AG04450 (cell line): ENCODE measurements around the gene JMJD6. TPM values are rescaled to one million over a fixed set of nuclear protein-coding genes. Genes with fewer than 3 reads are reported as not detected.

Experiments
- CTCF ChIA-PET: fragments of 300-600, 350-600 bp; formaldehyde crosslinking; extraction: SDS; loops from one replicate; lab custom pipeline; 2022; ENCODE audit warnings: antibody characterized with exemption, inconsistent platforms; lab: Charles Lee
- POLR2A ChIA-PET: fragments of 350-600 bp; formaldehyde crosslinking; extraction: SDS; loops from one replicate; lab custom pipeline; 2021; ENCODE audit warnings: antibody characterized with exemption, inconsistent platforms; lab: Yijun Ruan, JAX
- DNase-seq: peaks from one replicate; pipeline ENCODE4 v3.0.0-alpha.2; 2011; ENCODE audit warnings: low read depth, low spot score
- H3K27ac ChIP-seq: one replicate; pipeline ENCODE4 v1.5.1; 2012; ENCODE audit warnings: low read depth, low read length, control low read depth
- H3K27me3 ChIP-seq: one replicate; pipeline ENCODE4 v1.6.0; 2012; ENCODE audit warnings: low read length; ENCODE audit not compliant: control insufficient read depth, insufficient read depth
- H3K4me3 ChIP-seq: 2 replicates; pipeline ENCODE4 v1.5.1; 2011; ENCODE audit warnings: mild to moderate bottlenecking, low read depth, low read length, control low read depth
- H3K9me3 ChIP-seq: 2 replicates; pipeline ENCODE4 v1.5.1; 2012; ENCODE audit warnings: low read length; ENCODE audit not compliant: control insufficient read depth, insufficient read depth
- polyA plus RNA-seq: library from polyadenylated mRNA; depleted of rRNA; stranded (reverse); fragments of >200 nt; gene quantifications from 2 replicates; pipeline ENCODE4 v1.2.3, GENCODE V29; 2011
- TF ChIP-seq, protein P1 (sequence below): IDR thresholded peaks from 2 replicates; pipeline ENCODE4 v1.5.1; 2011; ENCODE audit warnings: low read depth, low read length, control low read depth, inconsistent platforms

JMJD6 gene
- polyA plus RNA-seq, 1 experiment: 12.4 TPM

DNA sequence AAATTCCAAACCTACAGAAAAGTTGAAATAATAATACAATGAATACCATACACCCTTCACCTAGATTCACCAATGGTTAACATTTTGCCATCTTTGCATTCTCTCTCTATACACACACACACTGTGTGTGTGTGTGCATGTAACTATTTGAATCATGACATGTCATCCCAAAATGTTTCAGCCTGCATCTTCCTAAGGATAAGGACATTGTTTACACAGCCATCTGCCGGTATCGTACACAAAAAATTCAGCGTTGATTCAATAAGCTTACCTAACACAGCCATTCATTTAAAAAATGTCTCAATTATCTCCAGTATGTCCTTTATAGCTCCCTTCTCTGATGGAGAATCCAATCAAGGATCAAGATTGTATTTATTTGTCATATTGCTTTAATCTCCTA is 19.6 kb downstream of the JMJD6 start:
- POLR2A ChIA-PET: interaction anchor here (0.8 kb wide), 1 partner anchor 11 kb away, joined by 4 read pairs; no protein-coding TSS in a partner anchor
- TF ChIP-seq, protein P1, sequence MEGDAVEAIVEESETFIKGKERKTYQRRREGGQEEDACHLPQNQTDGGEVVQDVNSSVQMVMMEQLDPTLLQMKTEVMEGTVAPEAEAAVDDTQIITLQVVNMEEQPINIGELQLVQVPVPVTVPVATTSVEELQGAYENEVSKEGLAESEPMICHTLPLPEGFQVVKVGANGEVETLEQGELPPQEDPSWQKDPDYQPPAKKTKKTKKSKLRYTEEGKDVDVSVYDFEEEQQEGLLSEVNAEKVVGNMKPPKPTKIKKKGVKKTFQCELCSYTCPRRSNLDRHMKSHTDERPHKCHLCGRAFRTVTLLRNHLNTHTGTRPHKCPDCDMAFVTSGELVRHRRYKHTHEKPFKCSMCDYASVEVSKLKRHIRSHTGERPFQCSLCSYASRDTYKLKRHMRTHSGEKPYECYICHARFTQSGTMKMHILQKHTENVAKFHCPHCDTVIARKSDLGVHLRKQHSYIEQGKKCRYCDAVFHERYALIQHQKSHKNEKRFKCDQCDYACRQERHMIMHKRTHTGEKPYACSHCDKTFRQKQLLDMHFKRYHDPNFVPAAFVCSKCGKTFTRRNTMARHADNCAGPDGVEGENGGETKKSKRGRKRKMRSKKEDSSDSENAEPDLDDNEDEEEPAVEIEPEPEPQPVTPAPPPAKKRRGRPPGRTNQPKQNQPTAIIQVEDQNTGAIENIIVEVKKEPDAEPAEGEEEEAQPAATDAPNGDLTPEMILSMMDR: no peak
- no peaks in the 10 kb centered on the region for H3K27me3 ChIP-seq
- H3K4me3 ChIP-seq: no peak overlapping the region
- no peak for DNase-seq
- no peaks in the 10 kb centered on the region for H3K9me3 ChIP-seq
- no peak overlapping the region for H3K27ac ChIP-seq
- CTCF ChIA-PET: no interaction called here

DNA sequence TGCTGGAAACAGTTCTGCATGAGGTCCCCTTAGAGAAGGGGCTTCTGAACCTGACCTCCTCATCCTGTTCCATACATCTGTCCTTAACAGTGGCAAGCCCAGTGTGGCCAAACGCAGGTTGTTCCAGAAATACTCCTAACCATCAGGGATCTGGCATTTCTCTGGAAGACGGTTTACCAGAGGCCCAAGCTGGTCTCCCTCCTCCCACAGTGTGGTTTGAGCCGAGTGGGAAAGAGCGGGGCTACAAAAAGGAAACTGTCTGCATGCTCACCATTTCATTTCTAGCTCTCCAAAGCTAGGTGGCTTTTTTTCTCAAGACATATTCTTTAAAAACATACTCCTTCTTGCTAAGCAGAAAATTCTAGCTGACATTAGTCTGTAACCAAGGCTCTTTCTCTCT is 21.6 kb downstream of the JMJD6 start:
- TF ChIP-seq, protein P1: no peak
- Histone ChIP-seq H3K27ac (no peak overlapping the region), H3K9me3 (no peaks in the 10 kb centered on the region), H3K4me3 (no peak overlapping the region), H3K27me3 (no peaks in the 10 kb centered on the region)
- POLR2A ChIA-PET: interaction anchor here (0.6 kb wide), 1 partner anchor 16 kb away, joined by 6 read pairs; no protein-coding TSS in a partner anchor
- CTCF ChIA-PET: interaction anchor here (1.1 to 3.1 kb wide), 3 partner anchors 10 to 23 kb away, joined by 3 to 18 read pairs (median 4); no protein-coding TSS in a partner anchor
- no peak for DNase-seq

DNA sequence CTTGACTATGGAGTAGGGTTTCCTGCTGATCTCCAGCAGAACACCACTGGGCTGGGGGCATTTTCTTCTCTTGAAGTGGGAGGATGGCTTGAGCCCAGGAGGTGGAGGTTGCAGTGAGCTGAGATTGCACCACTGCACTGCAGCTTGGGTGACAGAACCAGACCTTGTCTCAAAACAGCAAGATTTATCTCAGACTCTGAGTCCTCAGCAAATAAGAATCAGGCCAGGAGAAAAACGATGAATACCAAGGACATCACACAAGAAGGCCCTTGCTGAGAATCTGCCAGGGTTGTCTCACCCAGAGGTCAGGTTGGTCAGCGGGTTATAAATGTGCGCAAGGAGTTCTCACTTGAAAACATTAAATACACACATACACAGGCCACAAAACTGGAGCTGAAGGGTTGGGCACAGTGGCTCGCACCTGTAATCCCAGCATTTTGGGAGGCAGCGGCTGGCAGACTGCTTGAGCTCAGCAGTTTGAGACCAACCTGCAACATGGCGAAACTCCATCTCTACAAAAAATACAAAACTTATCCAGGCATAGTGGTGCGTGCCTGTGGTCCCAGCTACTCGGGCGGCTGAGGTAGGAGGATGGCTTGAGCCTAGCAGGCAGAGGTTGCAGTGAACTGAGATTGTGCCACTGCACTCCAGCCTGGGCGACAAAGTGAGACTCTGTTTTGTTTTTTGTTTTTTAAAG is 23.3 kb downstream of the JMJD6 start:
- H3K27me3 ChIP-seq: no peaks in the 10 kb centered on the region
- H3K27ac ChIP-seq: no peak overlapping the region
- CTCF ChIA-PET: interaction anchor here (0.9 to 3.1 kb wide), 2 partner anchors 12 to 180 kb away, joined by 5 to 18 read pairs; no protein-coding TSS in a partner anchor
- POLR2A ChIA-PET: no interaction called here
- H3K4me3 ChIP-seq: no peak overlapping the region
- TF ChIP-seq, protein P1: no peak
- H3K9me3 ChIP-seq: no peaks in the 10 kb centered on the region
- DNase-seq: no peak

DNA sequence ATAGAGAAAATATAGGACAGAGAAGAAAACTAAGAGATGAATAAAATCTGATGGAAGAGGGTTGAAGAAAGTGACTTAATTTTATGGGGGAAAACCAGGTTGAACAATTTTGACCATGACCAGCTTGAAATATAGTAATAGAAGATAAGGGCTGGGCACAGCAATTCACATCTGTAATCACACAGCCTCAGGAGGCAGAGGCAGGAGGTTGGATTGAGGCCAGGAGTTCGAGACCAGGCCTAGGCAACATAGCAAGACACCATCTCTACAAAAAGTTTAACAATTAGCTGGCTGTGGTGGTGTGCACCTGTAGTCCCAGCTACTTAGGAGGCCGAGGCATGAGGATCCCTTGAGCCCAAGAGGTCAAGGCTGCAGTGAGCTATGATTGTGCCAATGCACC is 24.3 kb downstream of the JMJD6 start:
- DNase-seq: no peak
- H3K4me3 ChIP-seq: no peak overlapping the region
- TF ChIP-seq, protein P1: no peak
- peak overlapping the region; percentile 61 for H3K27ac ChIP-seq
- ChIA-PET POLR2A (interaction anchor here (0.9 kb wide), 1 partner anchor 8 kb away, joined by 4 read pairs; no protein-coding TSS in a partner anchor), CTCF (interaction anchor here (1.0 to 1.8 kb wide), 2 partner anchors 20 to 78 kb away, joined by 4 to 5 read pairs; no protein-coding TSS in a partner anchor)
- H3K9me3 ChIP-seq: no peaks in the 10 kb centered on the region
- H3K27me3 ChIP-seq: no peaks in the 10 kb centered on the region

DNA sequence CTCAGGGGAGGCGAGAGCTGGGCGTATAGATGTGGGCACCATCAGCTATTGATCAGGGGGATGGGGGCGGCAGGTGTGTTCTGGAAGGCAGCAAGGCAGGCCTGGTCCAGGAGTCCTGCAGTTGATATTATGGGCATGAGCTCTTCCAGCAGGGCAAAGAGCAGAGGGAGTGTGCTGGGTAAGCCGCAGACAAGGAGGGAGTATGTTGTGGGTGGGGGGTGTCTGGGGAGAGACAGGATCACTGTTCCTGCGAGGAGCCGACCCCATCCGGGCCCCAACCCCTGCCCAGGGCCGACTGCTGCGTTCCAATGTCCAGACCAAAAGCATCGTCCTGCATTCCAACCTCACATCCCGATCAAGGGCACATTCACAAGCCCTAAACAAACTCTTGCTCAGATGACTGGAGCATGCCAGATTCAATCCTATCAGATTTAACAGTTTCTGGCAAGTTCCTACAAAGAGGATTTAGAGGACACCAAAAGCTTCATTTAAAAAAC is 24.9 kb downstream of the JMJD6 start:
- ChIA-PET POLR2A (interaction anchor here (0.5 to 1.7 kb wide), 3 partner anchors 8 to 558 kb away, joined by 3 to 4 read pairs (median 4); no protein-coding TSS in a partner anchor), CTCF (interaction anchor here (1.0 to 1.8 kb wide), 2 partner anchors 20 to 77 kb away, joined by 4 to 5 read pairs; no protein-coding TSS in a partner anchor)
- TF ChIP-seq, protein P1: no peak
- peak overlapping the region; percentile 61 for H3K27ac ChIP-seq
- no peak for DNase-seq
- H3K4me3 ChIP-seq: peak overlapping the region; percentile 54
- H3K9me3 ChIP-seq: no peaks in the 10 kb centered on the region
- H3K27me3 ChIP-seq: no peaks in the 10 kb centered on the region
